ENCODE results near the gene EFHC1.
"Not testable (repeated sequence)": the region's sequence is repeated elsewhere in the genome, so short reads cannot be mapped to it uniquely, and the experiment has no call there.

The EFHC1 gene, protein sequence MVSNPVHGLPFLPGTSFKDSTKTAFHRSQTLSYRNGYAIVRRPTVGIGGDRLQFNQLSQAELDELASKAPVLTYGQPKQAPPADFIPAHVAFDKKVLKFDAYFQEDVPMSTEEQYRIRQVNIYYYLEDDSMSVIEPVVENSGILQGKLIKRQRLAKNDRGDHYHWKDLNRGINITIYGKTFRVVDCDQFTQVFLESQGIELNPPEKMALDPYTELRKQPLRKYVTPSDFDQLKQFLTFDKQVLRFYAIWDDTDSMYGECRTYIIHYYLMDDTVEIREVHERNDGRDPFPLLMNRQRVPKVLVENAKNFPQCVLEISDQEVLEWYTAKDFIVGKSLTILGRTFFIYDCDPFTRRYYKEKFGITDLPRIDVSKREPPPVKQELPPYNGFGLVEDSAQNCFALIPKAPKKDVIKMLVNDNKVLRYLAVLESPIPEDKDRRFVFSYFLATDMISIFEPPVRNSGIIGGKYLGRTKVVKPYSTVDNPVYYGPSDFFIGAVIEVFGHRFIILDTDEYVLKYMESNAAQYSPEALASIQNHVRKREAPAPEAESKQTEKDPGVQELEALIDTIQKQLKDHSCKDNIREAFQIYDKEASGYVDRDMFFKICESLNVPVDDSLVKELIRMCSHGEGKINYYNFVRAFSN

DNA sequence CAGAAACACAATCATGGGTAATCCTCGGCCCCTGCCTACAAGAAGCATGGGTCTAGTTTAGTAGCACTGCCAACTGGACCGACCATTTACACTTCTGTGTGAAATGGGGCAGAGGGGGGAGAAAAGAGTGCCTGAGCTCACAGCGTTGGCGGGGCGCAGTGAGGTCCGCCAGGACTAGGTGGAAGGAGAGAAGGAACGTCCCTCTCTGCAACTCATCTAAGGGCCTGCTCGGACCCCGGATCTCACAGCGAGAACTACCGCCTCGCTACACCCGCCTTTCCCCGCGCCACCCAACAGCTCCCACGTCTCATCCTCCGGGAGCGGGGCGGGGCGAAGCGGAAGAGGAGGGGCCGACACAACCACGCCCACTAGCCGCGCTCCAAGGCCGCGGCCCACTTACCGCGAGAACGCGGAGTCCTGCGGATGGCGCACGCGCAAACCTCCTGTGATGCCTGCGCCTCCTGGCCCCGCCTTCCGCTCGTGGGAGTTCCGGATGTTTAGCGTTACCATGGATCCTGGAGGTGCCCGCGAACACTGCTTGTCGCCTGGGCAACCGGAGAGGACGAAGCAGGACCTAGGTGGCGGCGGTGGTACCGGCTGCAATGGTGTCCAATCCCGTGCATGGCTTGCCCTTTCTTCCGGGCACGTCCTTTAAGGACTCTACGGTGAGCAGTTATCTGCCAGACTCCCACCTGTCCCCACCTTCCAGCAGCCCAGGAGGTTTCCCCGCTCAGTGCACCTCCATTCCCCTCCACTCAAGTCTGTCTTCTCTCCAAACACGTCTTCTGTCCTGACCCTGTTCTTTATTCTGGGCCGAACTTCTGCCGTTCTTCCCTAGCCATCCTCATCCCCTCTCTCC is at the start of gene EFHC1:
TSS of gene EFHC1 (plus strand) at position 534 of the 859 bp plus-strand sequence. CDS start at position 603, 69 bp downstream.
- DNase-seq (ENCODE audit: low read depth), result peak; percentile 99

- DNase-seq (ENCODE audit: low read depth), result no peak
These were observed 48.4 kb upstream of the EFHC1 start for GRCh38 chr6:52371656-52372191.

DNA sequence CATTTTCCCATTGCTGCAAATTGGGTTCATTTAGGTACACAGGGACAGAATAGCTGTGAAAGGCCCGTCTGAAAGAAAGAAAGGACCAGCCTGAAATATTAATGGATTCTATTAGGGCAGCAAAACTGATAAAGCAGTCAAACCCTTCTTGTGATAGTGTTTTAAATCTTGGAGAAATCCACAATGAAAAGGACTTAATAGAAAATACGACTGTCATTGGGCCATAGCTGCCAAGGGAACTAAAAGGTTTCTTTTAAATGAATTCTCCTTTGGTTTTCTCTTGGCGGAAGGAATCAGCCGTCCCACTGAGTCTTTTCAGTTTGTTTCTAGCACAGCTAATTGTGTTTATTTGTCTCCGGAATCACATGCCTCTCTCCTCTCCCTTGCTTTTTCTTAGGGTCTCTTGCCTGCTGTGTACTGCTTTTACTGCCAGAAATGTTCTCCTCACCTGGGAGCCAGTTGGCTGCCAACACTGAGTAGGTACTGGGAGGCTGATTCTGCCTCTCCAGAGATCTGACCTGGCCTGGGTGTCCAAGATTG is 46.9 kb upstream of the EFHC1 start:
- no peak for DNase-seq (ENCODE audit: low read depth)

DNA sequence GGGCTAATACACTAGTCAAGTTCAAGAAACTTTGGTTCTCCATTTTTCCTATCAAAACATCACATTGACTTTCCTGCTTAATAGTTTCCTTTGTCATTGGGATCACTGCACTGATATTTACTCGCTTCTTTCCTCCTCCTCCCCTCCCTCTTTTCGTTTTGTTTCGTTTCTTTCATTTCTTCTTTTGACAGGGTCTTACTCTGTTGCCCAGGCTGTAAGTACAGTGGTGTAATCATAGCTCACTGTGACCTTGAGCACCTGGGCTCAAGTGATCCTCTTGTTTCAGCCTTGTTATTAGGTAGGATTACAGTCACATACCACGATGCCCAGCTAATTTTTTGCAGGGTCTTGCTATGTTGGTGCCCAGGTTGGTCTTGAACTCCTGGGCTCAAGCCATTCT is 45.9 kb upstream of the EFHC1 start:
- no peak for DNase-seq (ENCODE audit: low read depth)

GRCh38 chr6:52375780-52376556 is 44.2 kb upstream of the EFHC1 start:
- DNase-seq (ENCODE audit: low read depth), result no peak

DNA sequence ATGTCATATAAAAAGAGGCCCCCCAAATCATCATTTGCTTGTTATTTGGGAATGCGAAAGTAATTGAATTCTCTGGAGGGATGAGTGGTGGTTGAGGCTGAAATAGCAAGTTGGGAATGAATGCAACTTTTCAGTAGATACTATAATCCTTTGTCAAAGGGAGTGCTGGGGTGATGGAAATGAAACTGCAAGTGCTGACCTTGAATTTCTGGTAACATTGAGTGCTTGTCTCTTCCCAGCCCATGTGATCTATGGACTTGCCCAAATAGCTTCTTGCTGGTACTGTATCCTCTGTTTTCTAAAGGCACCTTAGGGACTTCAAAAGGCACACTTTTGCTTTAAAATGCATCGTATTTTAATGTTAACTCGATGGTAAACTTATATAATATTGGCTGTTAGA is 43.4 kb upstream of the EFHC1 start:
- no peak for DNase-seq (ENCODE audit: low read depth)

- no peak for DNase-seq (ENCODE audit: low read depth)
These were observed 42.5 kb upstream of the EFHC1 start for GRCh38 chr6:52377538-52378221.

DNA sequence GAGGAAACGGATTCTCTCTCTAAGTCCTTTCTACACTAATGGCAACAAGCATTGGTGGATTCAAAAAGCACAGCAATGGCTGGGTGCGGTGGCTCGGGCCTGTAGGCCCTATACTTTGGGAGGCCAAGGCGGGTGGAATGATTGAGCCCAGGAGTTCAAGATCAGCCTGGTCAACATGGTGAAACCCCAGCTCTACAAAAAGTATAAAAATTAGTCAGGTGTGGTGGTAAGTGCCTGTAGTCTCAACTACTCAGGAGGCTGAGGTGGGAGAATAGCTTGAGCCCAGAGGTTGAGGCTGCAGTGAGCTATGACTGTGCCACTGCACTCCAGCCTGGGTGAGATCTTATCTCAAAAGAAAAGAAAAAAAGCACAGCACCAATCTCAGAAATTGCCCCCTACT is 38.9 kb upstream of the EFHC1 start:
- DNase-seq (ENCODE audit: low read depth), result no peak

- no peak for DNase-seq (ENCODE audit: low read depth)
These were observed 35.9 kb upstream of the EFHC1 start for GRCh38 chr6:52384145-52384766.

GRCh38 chr6:52385074-52385473 is 35.1 kb upstream of the EFHC1 start:
- DNase-seq (ENCODE audit: low read depth), result no peak

GRCh38 chr6:52388119-52388518 is 32.0 kb upstream of the EFHC1 start:
- DNase-seq (ENCODE audit: low read depth), result not testable (repeated sequence)

- no peak for DNase-seq (ENCODE audit: low read depth)
These were observed 31.4 kb upstream of the EFHC1 start for GRCh38 chr6:52388790-52389189.

- DNase-seq (ENCODE audit: low read depth), result no peak
These were observed 30.9 kb upstream of the EFHC1 start for GRCh38 chr6:52389264-52389625.

- peak; percentile 73 for DNase-seq (ENCODE audit: low read depth)
These were observed 30.3 kb upstream of the EFHC1 start for GRCh38 chr6:52389626-52390360.

DNA sequence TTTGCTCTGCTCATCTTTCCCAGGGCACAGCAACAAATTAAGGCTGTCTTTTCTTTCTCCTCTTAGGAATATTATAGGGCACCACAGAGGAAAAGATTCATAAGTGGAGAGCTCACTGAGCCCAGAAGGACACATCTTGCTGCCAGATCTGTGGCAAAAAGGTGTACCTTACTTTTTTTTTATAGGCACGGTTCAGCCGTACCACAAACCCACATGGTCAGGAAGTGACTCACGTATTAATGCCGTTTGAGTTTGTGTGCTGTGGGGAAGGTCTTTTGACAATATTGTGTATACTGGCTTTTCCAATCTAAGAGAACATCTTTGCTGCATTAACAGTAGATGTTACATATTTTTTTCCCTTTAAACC is 29.8 kb upstream of the EFHC1 start:
- DNase-seq (ENCODE audit: low read depth), result peak; percentile 86

DNA sequence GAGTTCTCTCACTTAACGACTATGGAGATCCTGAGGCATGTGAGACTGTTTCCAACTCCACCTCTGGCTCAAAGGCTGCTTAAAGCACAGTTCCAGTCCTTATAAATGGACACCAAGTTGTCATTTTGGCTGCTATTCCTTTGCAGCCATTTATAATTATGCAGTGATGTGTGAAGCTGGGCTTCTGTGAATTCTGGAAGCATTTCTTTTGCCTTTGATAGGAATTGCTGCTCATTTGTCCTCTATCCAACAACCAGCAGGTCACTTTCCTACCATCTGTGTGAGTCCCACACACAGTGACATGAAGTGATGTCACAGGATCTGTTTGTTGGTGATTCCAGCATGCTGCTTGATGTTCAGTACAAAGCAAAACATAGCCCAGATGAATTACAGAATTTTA is 28.5 kb upstream of the EFHC1 start:
- no peak for DNase-seq (ENCODE audit: low read depth)

DNA sequence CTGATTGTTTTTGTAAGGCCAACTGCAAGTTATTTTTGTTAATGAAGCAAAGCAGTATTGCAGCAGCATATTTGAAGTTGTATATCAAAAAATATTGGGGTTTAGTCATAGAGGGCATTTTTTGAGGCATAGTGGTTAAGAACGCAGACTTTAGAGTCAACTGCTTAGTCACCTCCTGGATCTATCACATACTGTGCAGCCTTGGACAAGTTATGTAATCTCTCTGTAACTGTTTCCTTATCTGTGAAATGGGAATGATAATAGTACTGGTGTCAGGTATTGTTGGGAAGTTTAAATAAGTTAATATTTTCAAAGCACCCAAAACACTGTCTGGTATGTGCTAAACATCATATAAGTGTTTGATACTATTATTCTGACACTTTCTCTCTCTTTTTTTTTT is 27.2 kb upstream of the EFHC1 start:
- DNase-seq (ENCODE audit: low read depth), result peak; percentile 86

DNA sequence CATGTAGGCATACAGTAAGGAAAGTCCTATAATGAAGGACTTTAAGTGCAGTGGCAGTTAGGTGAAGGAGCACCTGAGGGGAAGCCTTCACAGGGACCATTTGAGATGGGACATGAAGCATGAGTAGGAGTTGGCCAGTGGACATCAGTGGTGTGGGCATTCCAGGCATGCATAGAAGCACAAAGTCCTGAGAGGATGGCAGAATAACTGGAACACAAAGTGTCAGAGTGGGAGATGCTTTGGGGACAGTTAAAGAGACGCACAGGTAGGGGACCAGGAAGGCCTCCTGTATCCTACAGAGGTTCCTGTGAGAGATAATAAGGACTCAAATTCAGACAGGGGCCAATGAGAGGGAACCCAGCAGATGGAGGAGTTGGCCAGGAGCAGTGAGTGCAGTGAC is 26.4 kb upstream of the EFHC1 start:
- DNase-seq (ENCODE audit: low read depth), result no peak

DNA sequence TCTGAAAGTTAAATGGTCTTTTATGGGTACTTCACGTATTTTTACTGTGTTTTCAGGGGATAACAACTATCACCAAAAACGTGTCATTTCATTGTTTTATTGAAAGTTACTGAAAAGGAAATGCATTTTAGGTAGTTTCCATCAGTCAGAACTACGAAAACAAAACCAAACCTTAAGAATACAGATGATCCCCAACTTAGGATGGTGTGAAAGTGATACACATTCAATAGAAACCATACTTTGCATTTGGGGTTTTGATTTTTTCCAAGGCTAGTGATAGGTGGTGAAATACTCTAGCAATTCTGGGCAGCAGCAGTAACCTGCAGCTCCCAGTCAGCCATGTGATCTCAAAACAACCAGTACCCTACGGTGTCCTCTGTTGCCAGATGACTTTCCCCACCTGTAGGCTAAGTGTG is 25.9 kb upstream of the EFHC1 start:
- DNase-seq (ENCODE audit: low read depth), result no peak

DNA sequence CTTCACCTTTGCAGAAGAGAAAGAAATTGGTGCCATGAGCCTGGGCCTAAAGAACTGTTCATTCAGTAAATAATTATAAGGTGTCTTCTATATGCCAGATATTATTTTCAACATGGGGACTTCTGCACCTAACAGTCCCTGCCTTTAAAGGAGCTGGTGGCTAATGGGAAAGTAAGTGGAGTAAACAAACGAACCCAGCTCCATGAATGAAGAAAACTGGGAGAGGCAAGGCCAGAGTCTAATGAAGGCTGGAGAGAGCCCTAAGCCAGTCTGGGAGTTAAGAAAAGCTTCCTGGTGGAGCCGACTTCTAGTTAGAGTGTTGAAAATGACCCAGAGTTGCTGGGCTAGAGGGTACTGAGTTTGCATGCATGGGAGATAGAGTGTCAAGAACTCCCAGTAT is 24.2 kb upstream of the EFHC1 start:
- DNase-seq (ENCODE audit: low read depth), result no peak
